ENCODE results near the gene POLR3C. TPM values are rescaled to one million over a fixed set of nuclear protein-coding genes. Genes with fewer than 3 reads are reported as not detected.
A peak's percentile ranks its signal among the peaks of the same experiment; 100 is the strongest.
"Not testable (repeated sequence)": the region's sequence is repeated elsewhere in the genome, so short reads cannot be mapped to it uniquely, and the experiment has no call there.

Gene POLR3C
- total RNA-seq, 1 donor from 2014 or later: 13.4 TPM

DNA sequence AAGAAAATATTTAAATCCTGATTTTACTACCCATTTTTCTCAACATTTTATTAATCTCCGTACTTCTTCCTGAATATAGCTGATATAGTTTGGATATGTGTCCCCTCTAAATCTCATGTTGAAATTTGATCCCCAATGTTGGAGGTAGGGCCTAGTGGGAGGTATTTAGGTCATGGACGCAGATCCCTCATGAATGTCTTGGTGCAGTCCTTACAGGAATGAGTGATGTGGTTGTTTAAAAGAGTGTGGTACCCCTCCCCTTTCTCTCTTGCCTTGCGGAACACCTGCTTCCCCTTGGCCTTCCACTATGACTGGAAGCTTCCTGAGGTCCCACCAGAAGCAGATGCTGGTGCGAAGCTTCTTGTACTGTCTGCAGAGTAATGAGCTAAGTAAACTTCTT, 17.6 kb upstream of the POLR3C start:
- DNase-seq: no peak
- TF ChIP-seq, protein P1, sequence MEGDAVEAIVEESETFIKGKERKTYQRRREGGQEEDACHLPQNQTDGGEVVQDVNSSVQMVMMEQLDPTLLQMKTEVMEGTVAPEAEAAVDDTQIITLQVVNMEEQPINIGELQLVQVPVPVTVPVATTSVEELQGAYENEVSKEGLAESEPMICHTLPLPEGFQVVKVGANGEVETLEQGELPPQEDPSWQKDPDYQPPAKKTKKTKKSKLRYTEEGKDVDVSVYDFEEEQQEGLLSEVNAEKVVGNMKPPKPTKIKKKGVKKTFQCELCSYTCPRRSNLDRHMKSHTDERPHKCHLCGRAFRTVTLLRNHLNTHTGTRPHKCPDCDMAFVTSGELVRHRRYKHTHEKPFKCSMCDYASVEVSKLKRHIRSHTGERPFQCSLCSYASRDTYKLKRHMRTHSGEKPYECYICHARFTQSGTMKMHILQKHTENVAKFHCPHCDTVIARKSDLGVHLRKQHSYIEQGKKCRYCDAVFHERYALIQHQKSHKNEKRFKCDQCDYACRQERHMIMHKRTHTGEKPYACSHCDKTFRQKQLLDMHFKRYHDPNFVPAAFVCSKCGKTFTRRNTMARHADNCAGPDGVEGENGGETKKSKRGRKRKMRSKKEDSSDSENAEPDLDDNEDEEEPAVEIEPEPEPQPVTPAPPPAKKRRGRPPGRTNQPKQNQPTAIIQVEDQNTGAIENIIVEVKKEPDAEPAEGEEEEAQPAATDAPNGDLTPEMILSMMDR (IDR thresholded peaks at IDR 0.05; ENCODE audit: borderline replicate concordance): no peak
- intact Hi-C loops (cut with micrococcal nuclease): no loop called here
- no peak overlapping the region for H3K27ac ChIP-seq (replicated peaks)
- no peaks in the 10 kb centered on the region for H3K27me3 ChIP-seq (ENCODE audit: low read depth)
- H3K4me1 ChIP-seq: peaks cover 48% of the 10 kb centered on the region
- H3K9me3 ChIP-seq (replicated peaks): no peaks in the 10 kb centered on the region
- H3K36me3 ChIP-seq: no peaks in the 10 kb centered on the region
- no peak overlapping the region for H3K4me3 ChIP-seq

DNA sequence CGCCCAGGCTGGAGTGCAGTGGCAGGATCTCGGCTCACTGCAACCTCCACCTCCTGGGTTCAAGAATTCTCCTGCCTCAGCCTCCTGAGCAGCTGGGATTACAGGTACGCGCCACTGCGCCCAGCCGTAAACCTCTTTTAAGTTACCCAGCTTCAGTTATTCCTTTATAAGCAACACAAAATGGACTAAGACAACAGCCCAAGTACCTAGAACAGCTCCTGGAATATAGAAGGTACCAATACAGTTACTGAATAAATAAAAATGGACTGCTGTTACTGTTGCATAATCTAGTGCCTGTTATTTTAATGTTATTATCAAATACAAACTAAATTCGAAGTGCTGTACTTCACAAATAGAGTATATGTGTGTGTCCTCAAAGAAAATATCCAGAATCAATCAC, 17.2 kb upstream of the POLR3C start:
- H3K27me3 ChIP-seq (ENCODE audit: low read depth): no peaks in the 10 kb centered on the region
- H3K27ac ChIP-seq (replicated peaks): no peak overlapping the region
- H3K4me3 ChIP-seq: no peak overlapping the region
- intact Hi-C loops (cut with micrococcal nuclease): no loop called here
- no peaks in the 10 kb centered on the region for H3K36me3 ChIP-seq
- peaks cover 43% of the 10 kb centered on the region for H3K4me1 ChIP-seq
- no peak for DNase-seq
- TF ChIP-seq, protein P1 (IDR thresholded peaks at IDR 0.05; ENCODE audit: borderline replicate concordance): no peak
- H3K9me3 ChIP-seq (replicated peaks): no peaks in the 10 kb centered on the region

DNA sequence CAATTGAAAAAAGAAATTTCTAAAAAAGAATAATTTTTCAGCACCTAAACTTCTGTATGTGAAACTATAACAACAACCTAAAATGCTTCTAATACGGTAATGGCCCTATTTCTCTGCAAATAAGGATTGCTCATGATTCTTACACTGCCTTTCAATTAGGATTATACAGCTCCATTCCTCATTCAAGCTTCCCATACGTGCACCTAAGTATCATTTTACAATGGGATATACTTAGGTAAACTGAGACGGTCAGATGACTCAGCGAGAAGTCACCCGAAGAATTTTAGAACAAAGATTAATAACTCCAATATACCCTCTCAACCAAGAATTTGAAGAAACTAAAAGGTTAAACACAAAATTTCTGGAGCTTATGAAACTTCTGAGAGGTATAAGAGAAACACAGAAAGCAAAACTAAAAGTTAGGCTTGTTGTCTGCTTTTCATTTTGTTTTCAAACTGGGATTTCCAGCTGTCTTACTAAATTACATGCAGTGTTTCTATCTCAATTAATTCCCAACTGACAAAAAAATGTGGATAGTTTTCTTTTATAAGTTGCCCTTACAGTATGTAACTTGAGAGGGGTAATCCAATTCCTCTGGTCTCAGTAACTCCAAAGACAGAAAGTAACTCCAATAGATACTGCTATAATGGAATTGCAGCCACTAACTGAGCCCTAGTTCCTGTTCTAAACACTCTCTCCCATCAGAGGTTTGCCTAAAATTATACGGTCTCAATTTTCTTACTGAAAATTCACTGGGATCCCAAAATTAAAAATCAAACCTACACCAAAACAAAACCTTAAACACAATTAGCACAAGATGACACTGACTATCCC, 10.8 kb upstream of the POLR3C start:
- intact Hi-C loops (cut with micrococcal nuclease); H3K4me1 ChIP-seq; H3K9me3 ChIP-seq (replicated peaks); H3K4me3 ChIP-seq; H3K27me3 ChIP-seq (ENCODE audit: low read depth); H3K27ac ChIP-seq (replicated peaks); DNase-seq; H3K36me3 ChIP-seq: not testable (repeated sequence)

DNA sequence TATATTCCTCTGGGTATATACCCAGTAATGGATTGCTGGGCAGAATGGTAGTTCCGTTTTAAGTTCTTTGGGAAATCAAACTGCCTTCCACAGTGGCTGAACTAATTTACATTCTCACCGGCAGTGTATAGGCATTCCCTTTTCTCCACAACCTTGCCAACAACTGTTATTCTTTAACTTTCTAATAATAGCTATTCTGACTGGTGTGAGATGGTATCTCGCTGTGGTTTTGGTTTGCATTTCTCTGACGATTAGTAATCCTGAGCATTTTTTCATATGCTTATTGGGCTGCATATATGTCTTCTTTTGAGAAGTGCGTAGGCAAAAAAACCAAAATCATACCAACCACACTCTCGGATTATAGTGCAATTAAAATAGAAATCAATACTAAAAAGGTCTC, 5.9 kb upstream of the POLR3C start:
- intact Hi-C loops (cut with micrococcal nuclease); H3K9me3 ChIP-seq (replicated peaks); DNase-seq; H3K27me3 ChIP-seq (ENCODE audit: low read depth); H3K27ac ChIP-seq (replicated peaks); H3K4me3 ChIP-seq; H3K4me1 ChIP-seq; H3K36me3 ChIP-seq: not testable (repeated sequence)

DNA sequence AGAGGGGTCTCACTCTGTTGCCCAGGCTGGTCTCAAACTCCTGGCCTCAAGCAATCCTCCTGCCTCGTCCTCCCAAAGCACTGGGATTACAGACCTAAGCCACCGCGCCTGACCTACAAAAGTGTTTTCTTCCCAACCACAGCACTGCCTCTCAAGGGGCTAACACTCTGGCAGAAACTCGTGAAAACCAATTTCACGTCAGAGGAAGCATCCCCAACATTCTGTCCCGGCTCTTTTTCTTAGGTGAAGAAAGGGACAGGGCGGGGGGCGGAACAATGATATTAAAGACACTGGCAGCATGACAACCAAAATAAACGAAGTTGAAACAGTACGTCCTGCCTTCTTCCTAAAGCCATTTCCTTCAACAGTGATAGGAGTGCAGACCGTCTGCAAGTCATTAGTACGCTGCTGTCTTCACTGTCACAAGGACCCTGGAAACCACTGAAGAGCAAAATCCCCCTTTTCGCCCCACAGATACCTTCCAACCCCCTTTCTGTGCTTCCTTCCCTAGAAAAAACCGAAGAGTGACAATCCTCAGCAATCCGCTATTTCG, 1.1 kb upstream of the POLR3C start:
- H3K4me3 ChIP-seq; H3K27ac ChIP-seq (replicated peaks); DNase-seq; H3K9me3 ChIP-seq (replicated peaks); intact Hi-C loops (cut with micrococcal nuclease); H3K27me3 ChIP-seq (ENCODE audit: low read depth): not testable (repeated sequence)
- H3K4me1 ChIP-seq: peaks cover 28% of the 10 kb centered on the region
- peaks cover 21% of the 10 kb centered on the region for H3K36me3 ChIP-seq

DNA sequence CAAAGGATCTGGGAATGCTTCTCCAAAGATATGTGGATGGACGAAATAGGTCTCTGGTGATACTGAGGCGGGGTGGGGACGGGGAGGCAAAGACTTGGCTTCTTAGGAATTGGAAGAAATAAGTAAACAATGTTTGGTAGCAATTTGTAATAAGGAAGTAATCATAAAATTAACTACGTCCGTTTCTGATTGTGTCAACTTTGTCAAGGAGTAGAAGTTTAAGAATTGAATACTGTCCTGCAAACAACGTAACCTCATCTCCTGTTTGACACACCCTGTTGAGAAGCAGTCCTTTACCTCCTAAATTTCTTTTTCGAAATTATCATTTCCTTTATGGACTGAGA, 471 bp downstream of the POLR3C start:
- Histone ChIP-seq H3K4me1 (peaks cover 28% of the 10 kb centered on the region), H3K27me3 (ENCODE audit: low read depth) (no peaks in the 10 kb centered on the region), H3K9me3 (replicated peaks) (no peaks in the 10 kb centered on the region), H3K27ac (replicated peaks) (peak overlapping the region; percentile 97), H3K4me3 (peak overlapping the region; percentile 80), H3K36me3 (peaks cover 37% of the 10 kb centered on the region)
- TF ChIP-seq, protein P1 (IDR thresholded peaks at IDR 0.05; ENCODE audit: borderline replicate concordance): no peak
- DNase-seq: no peak
- intact Hi-C loops (cut with micrococcal nuclease): no loop called here

DNA sequence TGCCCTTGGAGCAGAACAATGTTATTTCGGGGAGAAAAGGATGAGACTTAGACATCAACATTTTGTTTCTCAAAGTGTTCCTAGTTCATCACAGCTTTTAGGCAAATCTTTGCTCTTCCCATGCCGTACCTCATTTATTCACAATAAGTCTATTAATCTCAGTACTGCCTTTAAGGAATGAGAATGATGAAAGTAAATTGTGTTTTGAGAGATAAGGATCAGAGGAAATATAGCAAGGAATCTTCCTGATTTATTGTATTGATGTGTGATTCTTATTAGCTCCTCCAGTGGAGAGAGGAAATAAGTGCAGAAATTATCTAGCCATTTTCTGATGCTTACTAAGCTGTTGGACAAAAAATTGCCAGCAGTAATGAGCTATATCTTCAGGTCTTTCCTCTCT, 2.0 kb downstream of the POLR3C start:
- peaks cover 53% of the 10 kb centered on the region for H3K36me3 ChIP-seq
- TF ChIP-seq, protein P1 (IDR thresholded peaks at IDR 0.05; ENCODE audit: borderline replicate concordance): no peak
- H3K4me3 ChIP-seq: no peak overlapping the region
- peaks cover 28% of the 10 kb centered on the region for H3K4me1 ChIP-seq
- H3K27ac ChIP-seq (replicated peaks): no peak overlapping the region
- DNase-seq: no peak
- H3K27me3 ChIP-seq (ENCODE audit: low read depth): no peaks in the 10 kb centered on the region
- intact Hi-C loops (cut with micrococcal nuclease): no loop called here
- H3K9me3 ChIP-seq (replicated peaks): no peaks in the 10 kb centered on the region

All from left ventricle myocardium inferior (tissue), 1 donor.